HK-2 (cell line): ENCODE results near the gene CDH12.
"Not testable (repeated sequence)": the region's sequence is repeated elsewhere in the genome, so short reads cannot be mapped to it uniquely, and the experiment has no call there.

Experiments
- DNase-seq: peaks from one replicate; pipeline ENCODE4 v3.0.0-alpha.2; 2018; ENCODE audit not compliant: unreplicated experiment

CDH12 gene

DNA sequence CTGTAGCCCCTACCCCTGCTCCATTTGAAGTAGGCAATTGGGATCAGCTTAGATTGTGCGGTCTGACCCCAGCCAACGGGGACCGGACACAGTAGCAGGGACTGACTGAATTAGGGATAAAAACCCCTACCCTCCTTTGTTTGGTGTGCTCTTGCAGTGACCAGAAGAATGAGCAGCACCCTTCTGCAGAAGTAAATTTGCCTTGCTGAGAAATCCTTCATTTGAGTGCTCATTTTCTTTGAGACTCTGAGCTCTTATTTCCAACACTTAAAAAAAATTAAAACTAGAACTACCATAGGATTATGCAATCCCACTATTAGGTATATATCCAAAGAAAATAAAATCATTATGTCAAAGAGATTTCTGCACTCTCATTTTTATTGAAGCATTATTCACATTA, 560.0 kb downstream of the CDH12 start:
- no peak for DNase-seq

DNA sequence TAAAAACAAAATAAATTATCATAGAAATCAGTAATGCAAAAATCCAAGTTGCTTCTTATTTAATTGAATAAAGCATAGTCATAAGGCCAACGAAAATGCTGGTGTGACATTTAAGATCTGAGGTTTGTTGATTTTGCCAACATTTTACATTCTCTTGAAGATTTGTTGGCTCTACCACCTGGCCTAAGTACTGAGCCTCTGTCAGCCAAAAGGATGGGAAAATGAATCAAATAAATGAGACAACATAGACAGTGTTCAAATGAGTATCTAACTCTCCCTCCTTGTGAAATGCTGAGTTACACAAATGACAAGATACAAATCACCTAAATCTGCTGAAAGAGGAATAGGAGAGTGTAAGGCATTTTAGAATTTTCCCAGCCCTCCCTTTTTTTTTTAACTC, 575.0 kb downstream of the CDH12 start:
- no peak for DNase-seq

- no peak for DNase-seq
Measured at GRCh38 chr5:22277006-22277405, 576.1 kb downstream of the CDH12 start.

- not testable (repeated sequence) for DNase-seq
Measured at GRCh38 chr5:22265855-22266254, 587.3 kb downstream of the CDH12 start.

DNA sequence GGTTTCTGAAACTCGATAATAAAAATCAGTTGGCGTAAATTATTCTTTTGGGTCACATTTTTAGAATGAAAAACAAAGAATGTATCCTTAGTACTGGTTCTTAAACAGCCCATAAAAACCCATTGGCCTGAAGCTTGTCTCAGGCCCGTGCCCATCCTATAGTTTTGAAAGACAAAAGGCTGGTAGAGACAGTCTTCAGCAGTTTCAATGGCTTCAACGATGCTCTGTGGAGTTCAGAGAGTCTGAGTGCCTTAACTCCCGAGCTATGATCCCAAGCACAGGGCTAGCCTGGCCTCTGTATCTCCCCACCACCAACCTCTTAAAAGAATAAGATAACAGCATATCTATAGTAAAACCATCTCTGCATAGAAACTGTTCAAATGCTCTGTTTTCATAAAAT, 595.0 kb downstream of the CDH12 start:
- no peak for DNase-seq

DNA sequence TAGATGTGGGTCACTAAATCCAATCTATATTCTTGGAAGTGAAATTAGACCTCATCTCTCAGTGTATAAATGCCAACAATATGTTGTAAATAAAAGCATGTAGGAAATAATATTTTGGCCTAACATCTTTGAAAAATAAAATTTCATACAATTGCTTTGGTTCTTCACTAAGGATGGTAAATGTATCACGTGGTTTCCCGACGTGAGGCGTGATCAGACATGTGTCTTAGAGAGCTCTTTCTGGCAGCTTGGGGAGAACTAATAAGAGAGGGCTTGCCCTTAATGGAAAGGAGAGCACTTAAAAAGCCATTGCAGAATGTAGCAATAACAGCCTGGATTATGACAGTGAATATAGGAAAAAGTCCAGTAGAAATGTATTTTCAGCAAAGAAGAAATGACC, 602.6 kb downstream of the CDH12 start:
- no peak for DNase-seq

DNA sequence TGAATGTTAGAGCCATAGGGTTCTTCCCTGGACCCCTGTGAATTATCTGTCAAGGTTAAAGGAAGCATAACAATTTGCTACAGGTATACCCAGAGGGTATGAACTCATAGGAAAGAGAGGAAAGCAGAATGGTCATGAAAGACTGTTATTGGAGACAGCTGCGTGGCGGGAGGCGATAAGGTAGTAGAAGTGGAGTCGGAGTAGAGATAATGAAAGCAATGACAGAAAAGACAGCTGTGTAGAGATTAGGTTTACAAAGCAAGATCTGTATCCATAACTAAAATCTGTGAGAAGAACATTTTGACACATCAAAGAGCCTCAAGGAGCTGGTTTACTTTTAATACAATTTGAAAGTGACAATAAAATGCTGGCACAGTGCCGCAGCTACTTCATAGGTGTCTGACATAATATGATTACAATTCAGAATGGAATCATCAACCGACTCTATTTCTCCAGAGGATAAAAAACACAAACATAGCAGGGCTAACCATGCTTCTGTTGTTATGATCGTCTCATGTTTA, 603.9 kb downstream of the CDH12 start:
- DNase-seq, result no peak

DNA sequence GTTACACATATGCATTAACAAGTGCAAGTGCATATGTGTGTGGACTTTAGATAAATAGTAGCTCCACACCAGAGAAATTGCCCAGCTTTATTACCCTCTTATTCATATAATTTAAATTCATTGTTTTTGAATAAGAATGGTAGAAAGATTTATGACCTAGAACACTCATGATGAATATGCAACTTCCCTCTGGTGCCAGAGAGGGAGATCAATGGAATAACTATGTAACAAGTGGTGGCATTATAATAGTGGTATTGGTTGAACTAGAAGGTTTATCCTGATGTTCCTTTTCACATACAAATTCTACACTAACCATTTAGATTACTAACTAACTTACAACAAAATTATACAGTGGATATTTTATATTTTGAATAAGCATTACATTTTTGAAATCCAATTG, 607.4 kb downstream of the CDH12 start:
- DNase-seq, result no peak

DNA sequence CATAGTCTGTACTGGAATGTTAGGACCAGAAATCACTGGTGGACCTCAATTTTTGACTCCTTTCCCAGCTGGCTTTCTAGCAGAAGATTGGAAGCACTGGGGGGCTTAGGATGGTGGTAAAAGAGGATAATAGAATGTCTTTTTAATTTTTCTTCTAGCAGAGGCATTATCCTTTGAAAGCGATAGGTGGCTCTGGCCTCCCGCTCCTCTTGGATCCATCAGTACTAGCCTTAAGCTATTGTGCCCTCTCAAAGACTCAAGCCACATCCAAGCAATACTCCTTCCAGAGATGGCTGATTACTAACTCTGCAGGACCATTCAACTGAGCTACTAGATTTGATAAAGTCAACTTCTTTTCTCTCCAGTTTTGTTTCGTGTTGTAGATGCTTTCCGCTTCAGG, 610.6 kb downstream of the CDH12 start:
- no peak for DNase-seq

GRCh38 chr5:22238047-22238446, 615.1 kb downstream of the CDH12 start:
- no peak for DNase-seq

DNA sequence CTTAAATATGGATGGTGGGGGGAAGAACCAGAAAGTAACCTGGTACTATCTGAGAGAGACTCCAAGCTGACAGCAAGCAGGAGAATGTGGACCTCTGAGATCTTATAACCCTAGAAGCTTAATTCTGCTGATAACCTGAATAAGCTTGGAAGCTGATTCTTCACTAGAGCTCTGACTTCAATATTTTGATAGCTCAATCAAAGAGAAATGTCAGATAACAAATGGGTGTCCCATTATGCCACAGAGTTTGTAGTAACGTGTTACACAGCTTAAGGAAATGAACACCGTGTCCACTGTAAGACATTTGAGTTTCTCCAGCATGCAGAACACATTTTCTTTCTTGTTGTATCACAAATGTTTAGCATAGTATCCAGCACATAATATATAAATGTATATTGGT, 626.7 kb downstream of the CDH12 start:
- no peak for DNase-seq

GRCh38 chr5:22223079-22223478, 630.1 kb downstream of the CDH12 start:
- DNase-seq, result no peak

DNA sequence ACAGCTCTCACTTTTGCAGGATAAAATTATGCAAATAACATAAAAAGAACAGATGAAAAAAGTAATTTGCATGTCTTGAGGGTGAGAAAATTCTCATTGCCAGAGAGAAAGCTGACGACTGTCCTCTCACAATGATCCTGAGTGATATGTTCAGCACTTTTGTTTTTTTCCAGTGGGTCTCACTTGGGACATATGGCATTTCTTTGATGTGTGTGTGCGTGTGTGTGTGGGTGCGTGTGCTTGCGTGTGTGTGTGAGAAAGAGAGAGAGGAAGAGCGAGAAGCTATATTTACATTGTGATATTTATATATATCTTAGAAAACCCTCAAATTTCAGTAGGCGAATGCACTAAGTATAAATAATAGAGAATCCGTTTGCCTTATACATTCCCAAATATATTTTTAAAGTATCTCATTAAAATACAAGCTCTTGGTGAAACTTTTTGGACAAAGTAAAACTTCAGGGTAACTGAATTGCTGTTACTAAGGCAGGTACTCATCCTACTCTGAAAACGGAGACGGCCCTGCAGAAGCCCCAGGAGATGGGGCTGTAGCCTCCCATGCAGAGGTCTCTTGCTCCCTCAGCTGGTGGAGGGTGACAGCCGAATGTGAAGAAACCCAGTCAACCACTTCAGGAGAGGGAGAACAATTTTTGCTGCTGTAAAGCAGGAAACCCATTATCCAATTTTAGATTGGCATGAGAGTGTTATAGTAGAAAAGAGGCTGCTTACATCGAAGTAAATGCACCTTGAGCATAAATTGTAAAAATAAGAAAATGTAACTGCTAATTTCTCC, 639.2 kb downstream of the CDH12 start:
- DNase-seq, result peak; percentile 14

DNA sequence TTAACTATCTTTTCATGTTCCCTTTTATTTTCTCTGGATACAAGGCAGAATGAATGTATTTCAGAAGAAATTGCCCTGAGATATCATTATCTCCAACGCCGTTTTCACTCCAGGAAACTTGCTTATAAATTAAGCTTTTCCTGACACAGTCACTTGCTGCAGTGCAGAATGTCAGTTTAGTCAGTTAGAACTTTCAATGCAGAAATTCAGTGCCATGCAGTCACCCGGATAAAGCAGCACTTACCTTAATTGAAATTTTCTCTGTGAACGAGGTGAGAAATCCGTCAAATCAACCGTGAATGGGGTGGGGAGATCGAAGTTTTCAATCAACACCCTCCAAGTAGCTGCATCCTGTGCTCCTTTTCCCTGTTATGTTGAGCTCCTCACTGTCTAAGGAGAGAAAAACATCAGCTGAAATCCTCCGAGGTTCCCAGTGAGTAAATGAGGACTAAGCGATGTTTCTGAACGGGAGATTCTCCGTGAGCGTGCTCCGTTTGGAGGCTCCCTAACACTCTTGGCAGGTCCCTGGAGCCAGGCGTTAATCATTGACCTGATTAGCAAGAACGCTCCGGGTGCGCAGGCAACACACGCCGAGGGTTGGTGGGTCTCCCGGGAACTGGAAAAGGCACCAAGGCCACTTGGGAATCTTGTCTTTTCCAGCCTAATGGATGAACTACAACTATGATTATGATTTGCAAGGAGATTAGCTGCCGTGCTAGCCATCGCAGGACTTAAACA, 640.7 kb downstream of the CDH12 start:
- peak; percentile 13 for DNase-seq

GRCh38 chr5:22208463-22208862, 644.7 kb downstream of the CDH12 start:
- not testable (repeated sequence) for DNase-seq

DNA sequence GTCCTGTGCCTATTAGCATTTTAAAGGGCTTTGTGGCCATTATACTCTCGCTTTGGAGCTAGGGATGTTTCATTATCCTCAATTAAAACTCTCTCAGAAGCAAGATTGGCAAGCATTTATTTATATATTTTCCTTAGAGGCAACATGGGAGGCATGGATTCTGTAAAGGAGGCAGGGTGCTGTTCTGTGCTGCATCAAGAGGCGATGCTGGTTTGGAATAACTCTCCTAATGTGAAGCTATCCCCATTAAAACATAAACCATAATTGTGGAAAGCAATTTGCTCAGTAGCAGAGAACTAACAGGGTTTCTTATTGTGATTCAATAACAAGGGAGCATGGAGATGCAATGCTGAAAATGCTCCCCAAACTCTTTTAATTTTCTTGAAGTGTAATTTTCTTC, 664.5 kb downstream of the CDH12 start:
- DNase-seq, result not testable (repeated sequence)

GRCh38 chr5:22187632-22188228, 665.4 kb downstream of the CDH12 start:
- not testable (repeated sequence) for DNase-seq

- not testable (repeated sequence) for DNase-seq
Measured at GRCh38 chr5:22169226-22169625, 683.9 kb downstream of the CDH12 start.

- DNase-seq, result not testable (repeated sequence)
Measured at GRCh38 chr5:22168704-22169103, 684.4 kb downstream of the CDH12 start.

DNA sequence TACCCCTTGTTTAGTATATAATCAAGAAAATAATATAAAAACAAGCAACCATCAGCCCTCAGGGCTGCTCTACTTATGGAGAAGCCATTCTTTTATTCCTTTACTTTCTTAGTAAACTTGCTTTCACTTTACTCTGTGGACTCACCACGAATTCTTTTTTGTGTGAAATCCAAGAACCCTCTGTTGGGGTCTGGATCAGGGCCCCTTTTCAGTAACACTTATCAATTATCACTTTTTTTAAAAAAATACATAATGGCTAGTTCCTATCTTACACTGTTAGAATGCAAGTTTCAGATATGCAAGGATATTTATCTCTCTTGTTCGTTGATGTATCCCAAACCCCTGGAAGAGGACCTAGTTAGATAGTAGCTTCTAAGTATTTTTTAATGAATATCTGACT, 687.2 kb downstream of the CDH12 start:
- not testable (repeated sequence) for DNase-seq

GRCh38 chr5:22164910-22165748, 688.0 kb downstream of the CDH12 start:
- DNase-seq, result not testable (repeated sequence)

DNA sequence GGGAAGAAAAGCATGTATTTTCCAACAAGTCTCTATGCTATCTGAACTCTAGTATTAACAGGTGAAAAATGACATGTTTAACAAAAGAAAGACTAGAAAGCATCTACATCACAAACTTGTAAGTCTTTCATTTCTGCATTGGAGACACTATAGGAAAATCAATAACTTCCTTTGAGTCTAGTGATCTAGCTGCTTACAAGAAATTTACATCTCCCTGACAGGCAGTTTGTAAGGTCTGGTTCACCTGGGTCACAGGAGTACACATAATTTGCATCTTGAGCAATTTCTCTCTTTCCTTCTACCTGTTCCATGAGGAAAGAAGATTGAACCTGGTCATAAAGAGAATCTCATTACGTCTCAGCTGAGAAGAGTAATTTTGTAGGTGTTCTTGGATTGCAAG, 696.2 kb downstream of the CDH12 start:
- not testable (repeated sequence) for DNase-seq
